Measurements from ENCODE around the gene CEP85L.

Gene CEP85L

DNA sequence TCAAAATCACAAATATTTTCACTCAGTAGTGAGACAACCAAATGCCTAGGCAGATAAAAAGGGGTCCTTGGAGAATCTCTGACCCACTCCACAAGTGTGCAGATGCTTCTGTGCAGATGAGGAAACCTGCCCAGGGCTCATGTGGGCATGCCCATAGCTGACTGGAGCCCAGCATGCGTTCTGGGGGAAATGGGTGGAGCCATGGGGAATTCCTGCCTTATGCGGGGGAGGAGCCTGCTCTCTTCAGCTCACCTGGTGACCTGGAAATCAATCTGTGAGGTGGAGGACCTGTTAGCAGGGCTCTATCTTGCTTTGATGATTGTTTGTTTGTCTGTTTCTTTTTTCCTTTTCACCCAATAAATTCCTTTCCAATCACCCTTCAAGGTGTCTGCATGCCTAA, 126.7 kb downstream of the CEP85L start:
- TF ChIP-seq BACH2 (CRISPR knock-in tag; IDR thresholded peaks at IDR 0.05; ENCODE audit: borderline replicate concordance), result no peak
- no peak for TF ChIP-seq ZC3H10 (CRISPR knock-in tag; IDR thresholded peaks at IDR 0.05)
- ATAC-seq, result no peak

DNA sequence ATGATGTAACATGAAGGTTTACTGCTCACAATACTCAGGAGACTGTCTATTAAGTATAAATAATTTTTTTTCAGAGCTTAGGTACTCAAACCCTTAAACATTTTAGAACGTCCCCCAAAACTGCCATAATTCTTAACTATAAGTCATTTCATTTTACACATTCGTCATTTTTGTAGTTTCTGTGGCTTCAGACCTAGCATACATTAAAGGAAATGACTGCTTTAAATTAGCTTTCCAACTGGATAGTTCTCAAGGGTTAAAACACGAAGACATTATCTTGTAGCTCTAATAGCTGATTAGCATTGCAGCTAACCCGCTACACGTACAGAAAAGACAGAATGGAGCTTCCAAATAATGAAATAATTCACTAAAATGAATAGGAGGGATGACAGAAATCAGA, 128.2 kb downstream of the CEP85L start:
- no peak for ATAC-seq
- TF ChIP-seq ZNF70 (CRISPR knock-in tag; IDR thresholded peaks at IDR 0.05), result no peak
- no peak for TF ChIP-seq ZC3H10 (CRISPR knock-in tag; IDR thresholded peaks at IDR 0.05)
- TF ChIP-seq, protein P1, sequence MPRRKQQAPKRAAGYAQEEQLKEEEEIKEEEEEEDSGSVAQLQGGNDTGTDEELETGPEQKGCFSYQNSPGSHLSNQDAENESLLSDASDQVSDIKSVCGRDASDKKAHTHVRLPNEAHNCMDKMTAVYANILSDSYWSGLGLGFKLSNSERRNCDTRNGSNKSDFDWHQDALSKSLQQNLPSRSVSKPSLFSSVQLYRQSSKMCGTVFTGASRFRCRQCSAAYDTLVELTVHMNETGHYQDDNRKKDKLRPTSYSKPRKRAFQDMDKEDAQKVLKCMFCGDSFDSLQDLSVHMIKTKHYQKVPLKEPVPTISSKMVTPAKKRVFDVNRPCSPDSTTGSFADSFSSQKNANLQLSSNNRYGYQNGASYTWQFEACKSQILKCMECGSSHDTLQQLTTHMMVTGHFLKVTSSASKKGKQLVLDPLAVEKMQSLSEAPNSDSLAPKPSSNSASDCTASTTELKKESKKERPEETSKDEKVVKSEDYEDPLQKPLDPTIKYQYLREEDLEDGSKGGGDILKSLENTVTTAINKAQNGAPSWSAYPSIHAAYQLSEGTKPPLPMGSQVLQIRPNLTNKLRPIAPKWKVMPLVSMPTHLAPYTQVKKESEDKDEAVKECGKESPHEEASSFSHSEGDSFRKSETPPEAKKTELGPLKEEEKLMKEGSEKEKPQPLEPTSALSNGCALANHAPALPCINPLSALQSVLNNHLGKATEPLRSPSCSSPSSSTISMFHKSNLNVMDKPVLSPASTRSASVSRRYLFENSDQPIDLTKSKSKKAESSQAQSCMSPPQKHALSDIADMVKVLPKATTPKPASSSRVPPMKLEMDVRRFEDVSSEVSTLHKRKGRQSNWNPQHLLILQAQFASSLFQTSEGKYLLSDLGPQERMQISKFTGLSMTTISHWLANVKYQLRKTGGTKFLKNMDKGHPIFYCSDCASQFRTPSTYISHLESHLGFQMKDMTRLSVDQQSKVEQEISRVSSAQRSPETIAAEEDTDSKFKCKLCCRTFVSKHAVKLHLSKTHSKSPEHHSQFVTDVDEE (CRISPR knock-in tag; IDR thresholded peaks at IDR 0.05), result no peak
- TF ChIP-seq BACH2 (CRISPR knock-in tag; IDR thresholded peaks at IDR 0.05; ENCODE audit: borderline replicate concordance), result no peak
- no peak for TF ChIP-seq ZFP30 (CRISPR knock-in tag; IDR thresholded peaks at IDR 0.05)
- no peak for TF ChIP-seq SNAI2 (CRISPR knock-in tag; IDR thresholded peaks at IDR 0.05)
- TF ChIP-seq ZNF8 (CRISPR knock-in tag; IDR thresholded peaks at IDR 0.05), result no peak
- TF ChIP-seq ZNF565 (CRISPR knock-in tag; conservative IDR thresholded peaks at IDR 0.05; ENCODE audit: low read depth), result no peak
- TF ChIP-seq ARNTL (CRISPR knock-in tag; IDR thresholded peaks at IDR 0.05; ENCODE audit: borderline replicate concordance, low read depth), result no peak
- TF ChIP-seq PPARA (CRISPR knock-in tag; IDR thresholded peaks at IDR 0.05; ENCODE audit: borderline replicate concordance), result no peak
- TF ChIP-seq, protein P2, sequence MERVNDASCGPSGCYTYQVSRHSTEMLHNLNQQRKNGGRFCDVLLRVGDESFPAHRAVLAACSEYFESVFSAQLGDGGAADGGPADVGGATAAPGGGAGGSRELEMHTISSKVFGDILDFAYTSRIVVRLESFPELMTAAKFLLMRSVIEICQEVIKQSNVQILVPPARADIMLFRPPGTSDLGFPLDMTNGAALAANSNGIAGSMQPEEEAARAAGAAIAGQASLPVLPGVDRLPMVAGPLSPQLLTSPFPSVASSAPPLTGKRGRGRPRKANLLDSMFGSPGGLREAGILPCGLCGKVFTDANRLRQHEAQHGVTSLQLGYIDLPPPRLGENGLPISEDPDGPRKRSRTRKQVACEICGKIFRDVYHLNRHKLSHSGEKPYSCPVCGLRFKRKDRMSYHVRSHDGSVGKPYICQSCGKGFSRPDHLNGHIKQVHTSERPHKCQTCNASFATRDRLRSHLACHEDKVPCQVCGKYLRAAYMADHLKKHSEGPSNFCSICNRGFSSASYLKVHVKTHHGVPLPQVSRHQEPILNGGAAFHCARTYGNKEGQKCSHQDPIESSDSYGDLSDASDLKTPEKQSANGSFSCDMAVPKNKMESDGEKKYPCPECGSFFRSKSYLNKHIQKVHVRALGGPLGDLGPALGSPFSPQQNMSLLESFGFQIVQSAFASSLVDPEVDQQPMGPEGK (CRISPR knock-in tag; IDR thresholded peaks at IDR 0.05; ENCODE audit: borderline replicate concordance), result no peak
- TF ChIP-seq RARB (CRISPR knock-in tag; IDR thresholded peaks at IDR 0.05), result no peak
- TF ChIP-seq TOX (CRISPR knock-in tag; IDR thresholded peaks at IDR 0.05; ENCODE audit: borderline replicate concordance), result no peak
- TF ChIP-seq ISL1 (CRISPR knock-in tag; IDR thresholded peaks at IDR 0.05), result no peak
- TF ChIP-seq, protein P3, sequence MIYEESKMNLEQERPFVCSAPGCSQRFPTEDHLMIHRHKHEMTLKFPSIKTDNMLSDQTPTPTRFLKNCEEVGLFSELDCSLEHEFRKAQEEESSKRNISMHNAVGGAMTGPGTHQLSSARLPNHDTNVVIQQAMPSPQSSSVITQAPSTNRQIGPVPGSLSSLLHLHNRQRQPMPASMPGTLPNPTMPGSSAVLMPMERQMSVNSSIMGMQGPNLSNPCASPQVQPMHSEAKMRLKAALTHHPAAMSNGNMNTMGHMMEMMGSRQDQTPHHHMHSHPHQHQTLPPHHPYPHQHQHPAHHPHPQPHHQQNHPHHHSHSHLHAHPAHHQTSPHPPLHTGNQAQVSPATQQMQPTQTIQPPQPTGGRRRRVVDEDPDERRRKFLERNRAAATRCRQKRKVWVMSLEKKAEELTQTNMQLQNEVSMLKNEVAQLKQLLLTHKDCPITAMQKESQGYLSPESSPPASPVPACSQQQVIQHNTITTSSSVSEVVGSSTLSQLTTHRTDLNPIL (CRISPR knock-in tag; IDR thresholded peaks at IDR 0.05; ENCODE audit: low read depth), result no peak
- TF ChIP-seq, protein P4, sequence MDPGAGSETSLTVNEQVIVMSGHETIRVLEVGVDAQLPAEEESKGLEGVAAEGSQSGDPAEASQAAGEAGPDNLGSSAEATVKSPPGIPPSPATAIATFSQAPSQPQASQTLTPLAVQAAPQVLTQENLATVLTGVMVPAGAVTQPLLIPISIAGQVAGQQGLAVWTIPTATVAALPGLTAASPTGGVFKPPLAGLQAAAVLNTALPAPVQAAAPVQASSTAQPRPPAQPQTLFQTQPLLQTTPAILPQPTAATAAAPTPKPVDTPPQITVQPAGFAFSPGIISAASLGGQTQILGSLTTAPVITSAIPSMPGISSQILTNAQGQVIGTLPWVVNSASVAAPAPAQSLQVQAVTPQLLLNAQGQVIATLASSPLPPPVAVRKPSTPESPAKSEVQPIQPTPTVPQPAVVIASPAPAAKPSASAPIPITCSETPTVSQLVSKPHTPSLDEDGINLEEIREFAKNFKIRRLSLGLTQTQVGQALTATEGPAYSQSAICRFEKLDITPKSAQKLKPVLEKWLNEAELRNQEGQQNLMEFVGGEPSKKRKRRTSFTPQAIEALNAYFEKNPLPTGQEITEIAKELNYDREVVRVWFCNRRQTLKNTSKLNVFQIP (CRISPR knock-in tag; IDR thresholded peaks at IDR 0.05; ENCODE audit: borderline replicate concordance, low read depth), result no peak
- no peak for TF ChIP-seq GLIS3 (CRISPR knock-in tag; IDR thresholded peaks at IDR 0.05)

DNA sequence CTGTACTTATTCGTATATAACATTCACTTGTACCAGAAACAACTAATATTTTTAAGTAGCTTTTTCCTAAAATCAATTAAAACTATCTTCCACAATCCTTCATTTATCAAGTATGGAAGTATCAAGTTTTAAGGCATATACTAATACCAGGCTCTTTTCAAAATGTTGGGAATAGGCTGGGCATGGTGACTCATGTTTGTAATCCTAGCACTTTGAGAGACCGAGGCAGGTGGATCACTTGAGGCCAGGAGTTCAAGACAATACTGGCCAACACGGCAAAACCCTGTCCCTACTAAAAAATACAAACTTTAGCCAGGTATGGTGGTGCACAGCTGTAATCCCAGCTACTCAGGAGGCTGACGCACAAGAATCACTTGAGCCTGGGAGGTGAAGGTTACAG, 129.0 kb downstream of the CEP85L start:
- TF ChIP-seq ZNF70 (CRISPR knock-in tag; IDR thresholded peaks at IDR 0.05) (no peak), CSDC2 (CRISPR knock-in tag; IDR thresholded peaks at IDR 0.05) (no peak), ESRRG (CRISPR knock-in tag; IDR thresholded peaks at IDR 0.05) (no peak), OSR1 (CRISPR knock-in tag; IDR thresholded peaks at IDR 0.05) (no peak), PPARA (CRISPR knock-in tag; IDR thresholded peaks at IDR 0.05; ENCODE audit: borderline replicate concordance) (no peak), ZC3H10 (CRISPR knock-in tag; IDR thresholded peaks at IDR 0.05) (no peak), ISL1 (CRISPR knock-in tag; IDR thresholded peaks at IDR 0.05) (no peak), ZFP30 (CRISPR knock-in tag; IDR thresholded peaks at IDR 0.05) (no peak), ZNF565 (CRISPR knock-in tag; conservative IDR thresholded peaks at IDR 0.05; ENCODE audit: low read depth) (no peak), TOX (CRISPR knock-in tag; IDR thresholded peaks at IDR 0.05; ENCODE audit: borderline replicate concordance) (no peak), GLIS3 (CRISPR knock-in tag; IDR thresholded peaks at IDR 0.05) (no peak), ZNF8 (CRISPR knock-in tag; IDR thresholded peaks at IDR 0.05) (no peak), BACH2 (CRISPR knock-in tag; IDR thresholded peaks at IDR 0.05; ENCODE audit: borderline replicate concordance) (no peak)
- TF ChIP-seq, protein P3 (CRISPR knock-in tag; IDR thresholded peaks at IDR 0.05; ENCODE audit: low read depth), result no peak
- TF ChIP-seq, protein P4 (CRISPR knock-in tag; IDR thresholded peaks at IDR 0.05; ENCODE audit: borderline replicate concordance, low read depth), result no peak
- TF ChIP-seq, protein P5, sequence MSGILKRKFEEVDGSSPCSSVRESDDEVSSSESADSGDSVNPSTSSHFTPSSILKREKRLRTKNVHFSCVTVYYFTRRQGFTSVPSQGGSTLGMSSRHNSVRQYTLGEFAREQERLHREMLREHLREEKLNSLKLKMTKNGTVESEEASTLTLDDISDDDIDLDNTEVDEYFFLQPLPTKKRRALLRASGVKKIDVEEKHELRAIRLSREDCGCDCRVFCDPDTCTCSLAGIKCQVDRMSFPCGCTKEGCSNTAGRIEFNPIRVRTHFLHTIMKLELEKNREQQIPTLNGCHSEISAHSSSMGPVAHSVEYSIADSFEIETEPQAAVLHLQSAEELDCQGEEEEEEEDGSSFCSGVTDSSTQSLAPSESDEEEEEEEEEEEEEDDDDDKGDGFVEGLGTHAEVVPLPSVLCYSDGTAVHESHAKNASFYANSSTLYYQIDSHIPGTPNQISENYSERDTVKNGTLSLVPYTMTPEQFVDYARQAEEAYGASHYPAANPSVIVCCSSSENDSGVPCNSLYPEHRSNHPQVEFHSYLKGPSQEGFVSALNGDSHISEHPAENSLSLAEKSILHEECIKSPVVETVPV (CRISPR knock-in tag; IDR thresholded peaks at IDR 0.05), result no peak
- TF ChIP-seq, protein P1 (CRISPR knock-in tag; IDR thresholded peaks at IDR 0.05), result no peak
- ATAC-seq, result no peak
